HuH-7 (cell line): ENCODE results near the gene FMNL1.

ENCODE experiments used
- DNase-seq: peaks from one replicate; pipeline ENCODE4 v3.0.0; 2011; ENCODE audit warnings: low spot score

Gene FMNL1

DNA sequence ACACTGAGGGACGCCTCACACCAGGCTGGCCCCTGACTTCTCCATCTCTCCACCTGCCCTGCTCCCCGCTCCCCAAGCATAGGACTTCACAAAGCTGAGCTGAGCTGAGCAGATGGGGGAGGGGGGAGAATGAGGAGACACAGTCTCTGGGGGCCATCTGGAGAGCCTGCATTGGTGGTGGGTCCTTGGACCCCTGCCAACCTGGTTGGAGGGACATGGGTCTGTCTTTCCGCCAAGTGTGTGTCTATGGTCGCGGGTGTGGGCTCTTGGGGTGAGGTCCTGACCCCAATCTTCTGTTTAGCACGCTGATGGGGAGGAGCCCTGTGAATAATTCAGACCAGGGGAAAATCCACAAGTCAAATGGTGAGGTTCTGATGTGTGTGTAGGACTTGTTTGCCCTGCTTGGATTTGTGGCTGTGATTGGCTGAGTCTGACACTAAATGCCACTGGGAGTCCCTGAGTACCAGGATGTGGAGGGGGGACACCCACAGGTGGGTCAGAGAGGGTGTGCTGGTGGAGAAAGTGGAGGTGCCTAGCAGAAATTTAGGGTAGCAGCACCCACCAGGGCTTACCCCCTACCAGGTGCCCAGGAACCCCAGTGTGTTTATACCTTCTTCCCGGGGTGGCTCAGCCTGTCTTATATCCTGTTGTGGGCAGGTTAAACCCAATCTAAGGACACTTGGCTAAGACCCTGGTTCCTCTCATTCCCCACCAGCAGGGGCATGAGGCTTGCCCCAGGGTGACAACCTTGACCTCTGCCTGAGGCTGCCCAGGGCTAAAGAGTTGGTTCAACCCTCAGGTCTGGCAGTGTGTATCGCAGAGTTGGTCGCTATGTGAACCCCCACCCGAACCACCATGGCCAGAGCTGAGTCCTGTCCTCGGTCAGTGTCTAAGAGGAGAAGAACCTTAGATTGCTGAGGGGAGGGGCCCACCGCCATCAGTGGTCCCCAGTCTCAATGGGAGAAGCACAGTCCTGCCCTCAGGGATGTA, 2.1 kb downstream of the FMNL1 start:
- DNase-seq: no peak

DNA sequence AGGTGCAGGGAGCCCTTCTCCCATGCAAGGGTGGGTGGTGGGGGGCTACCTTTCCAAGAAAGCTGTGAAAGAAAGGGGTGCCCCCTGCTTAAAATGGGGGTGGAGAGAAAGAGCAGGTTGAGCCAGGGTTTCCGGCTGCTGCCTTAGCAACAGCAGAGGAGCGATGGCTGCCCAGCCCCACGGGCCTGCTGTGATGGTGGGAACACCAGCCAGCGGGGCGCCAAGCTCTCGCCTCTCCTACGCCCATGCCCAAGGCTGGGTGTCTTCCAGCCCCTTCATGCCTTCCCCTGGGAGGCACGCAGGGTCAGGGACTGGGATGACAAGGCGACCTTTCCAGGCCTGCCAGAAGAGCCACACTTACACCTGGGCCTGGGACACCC, 3.0 kb downstream of the FMNL1 start:
- DNase-seq: no peak

DNA sequence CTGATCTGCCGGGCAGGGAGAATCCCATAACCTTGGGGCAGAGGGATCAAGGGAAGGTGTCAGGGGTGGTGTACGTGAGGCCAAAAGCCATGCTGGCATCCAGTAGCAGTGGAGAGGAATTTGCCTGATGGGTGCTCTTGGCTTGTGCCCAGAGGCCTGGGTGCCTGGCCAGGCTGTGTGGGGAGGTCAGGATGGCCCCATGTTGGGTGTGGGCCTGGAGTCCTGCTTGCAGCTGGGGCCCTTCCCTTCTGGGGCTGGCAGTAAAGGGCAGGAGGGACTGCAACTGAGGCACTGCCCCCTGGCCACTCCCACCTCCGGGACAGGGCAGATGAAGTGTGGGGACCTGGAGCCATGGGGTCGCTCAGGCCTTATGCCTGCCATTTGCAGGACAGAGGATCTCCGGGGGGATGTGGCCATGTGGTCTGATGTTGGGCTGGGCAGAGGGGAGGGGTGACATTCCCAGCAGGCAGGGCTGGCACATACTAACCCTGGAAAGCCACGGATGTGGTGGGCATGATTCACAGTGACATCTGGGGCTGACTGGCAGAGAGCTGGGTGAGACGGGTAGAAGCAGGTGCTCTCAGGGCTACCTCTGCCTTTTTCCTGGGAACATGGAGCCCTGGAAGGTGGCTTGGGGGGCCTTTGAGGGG, 3.5 kb downstream of the FMNL1 start:
- no peak for DNase-seq

DNA sequence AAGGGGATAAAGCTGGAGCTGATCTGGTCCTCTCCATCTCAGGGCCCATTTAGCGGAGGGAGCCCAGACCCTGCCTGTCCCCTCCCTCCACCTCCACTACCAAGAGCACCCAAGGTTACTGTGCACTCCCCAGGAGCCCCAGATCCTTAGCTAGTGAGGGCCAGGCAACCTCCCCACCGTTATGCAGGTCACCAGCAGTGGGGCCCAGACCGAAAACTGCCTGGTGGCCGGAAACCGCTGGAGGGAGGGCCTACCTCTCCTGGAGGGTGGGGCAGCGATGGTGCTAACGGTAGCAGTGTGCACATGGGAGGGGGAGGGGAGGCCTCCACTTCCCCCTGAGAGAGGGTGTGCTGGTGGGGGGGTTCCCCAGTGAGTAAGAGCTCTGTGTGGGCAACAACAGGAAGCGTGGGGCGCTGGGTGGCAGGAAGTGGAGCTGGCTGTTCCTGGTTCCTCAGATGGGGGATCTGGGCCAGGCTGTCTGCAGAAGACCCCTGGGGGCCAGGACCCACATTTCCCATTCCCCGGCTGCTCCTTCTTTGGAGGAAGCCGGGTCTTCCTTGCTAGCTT, 4.4 kb downstream of the FMNL1 start:
- DNase-seq: no peak

DNA sequence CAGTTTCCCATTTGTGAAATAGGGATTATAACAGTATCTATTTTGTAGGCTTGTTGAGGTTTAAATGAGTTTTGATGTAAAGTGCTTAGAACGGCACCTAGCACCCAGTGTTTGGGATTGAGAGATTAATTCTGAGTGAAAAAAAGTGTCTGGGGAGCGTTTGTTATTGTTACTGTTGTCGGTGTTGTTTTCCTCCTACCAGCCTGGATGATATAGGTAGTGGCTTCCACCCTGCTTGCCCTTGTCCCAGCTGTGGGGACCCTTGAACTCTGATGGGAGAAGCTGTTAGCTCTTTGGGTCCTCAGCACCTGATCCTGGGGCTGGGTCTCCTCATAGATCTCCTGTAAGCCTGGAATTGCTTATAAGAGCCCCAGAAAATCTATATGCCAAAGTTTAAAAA, 4.9 kb downstream of the FMNL1 start:
- DNase-seq: no peak

DNA sequence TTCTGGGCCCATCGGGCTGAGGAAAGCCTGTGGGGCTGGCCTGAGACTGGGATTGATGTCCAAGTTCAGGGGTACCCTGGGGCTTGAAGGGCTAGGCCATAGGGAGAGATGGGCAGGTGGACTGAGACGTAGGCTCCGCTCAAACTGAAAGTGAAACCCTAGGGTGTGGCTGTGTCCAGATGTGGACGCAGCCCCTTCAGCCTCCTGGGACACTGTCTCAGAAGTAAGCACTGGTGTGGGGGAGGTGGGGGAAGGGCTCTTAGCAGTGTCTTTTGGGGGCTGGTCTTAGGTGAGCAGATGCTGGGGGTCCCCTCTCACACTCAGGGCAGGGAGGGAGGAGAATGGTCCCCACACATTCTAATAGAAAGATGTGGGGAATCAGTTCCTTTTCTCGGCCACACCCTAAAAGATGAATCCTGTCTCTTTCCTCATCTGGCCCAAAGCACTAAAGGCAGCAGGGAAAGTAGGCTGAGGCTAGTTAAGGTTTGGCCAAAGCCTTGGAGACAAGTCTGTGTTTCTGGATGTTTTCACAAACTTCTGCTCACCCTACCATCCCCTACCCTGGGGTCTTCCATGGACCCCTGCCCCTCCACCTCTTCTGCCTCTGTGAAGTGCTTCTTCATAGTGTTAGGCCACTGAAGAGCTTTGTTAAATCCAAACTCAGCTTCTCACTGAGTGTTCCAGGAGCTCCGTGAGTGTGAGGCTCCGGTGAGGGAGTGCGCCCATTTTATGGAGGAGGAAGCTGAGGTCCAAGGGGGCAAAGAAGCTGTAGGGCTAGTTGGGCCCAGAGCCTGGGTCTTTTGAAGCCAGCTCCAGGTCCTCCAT, 5.6 kb downstream of the FMNL1 start:
- DNase-seq: no peak

DNA sequence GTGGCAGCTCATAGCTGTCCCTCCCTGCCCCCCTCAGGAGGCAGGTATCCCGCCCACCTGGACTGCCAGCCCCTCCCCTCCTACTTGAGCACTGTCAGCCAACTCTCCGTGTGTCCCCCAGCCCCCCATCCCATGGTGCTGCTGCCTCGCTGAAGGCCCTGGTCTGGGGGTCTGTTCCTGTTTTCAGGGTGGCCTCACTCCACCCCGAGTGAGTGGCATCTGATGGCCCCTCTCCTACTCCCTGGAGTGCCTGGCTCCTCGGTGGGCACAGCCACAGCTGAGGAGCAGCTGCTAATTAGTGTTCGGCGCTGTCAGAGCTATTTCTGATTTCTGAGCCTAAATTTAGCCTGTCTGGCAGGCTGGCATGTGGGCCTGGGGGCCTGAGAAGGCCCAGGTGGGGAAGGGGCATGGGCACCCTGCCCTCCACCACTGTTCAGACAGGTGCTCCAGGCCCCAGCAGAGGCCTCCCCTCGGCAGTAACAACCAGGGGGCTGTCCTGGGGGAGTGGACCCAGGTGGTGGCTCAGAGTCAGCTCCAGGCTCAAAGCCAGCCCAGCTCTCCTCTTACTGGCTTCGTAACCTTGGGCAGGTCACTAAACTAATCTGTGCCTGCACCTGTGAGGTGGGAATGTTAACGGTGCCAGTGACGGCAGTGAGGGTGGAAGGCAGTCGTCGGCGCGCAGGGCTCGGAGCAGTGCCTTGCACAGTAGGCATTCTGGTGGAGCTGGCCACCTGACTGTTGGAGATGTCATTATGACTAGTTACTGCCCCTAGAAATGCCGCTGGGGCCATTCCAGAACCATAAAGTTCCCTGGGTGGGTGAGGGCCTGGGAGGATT, 6.5 kb downstream of the FMNL1 start:
- no peak for DNase-seq

DNA sequence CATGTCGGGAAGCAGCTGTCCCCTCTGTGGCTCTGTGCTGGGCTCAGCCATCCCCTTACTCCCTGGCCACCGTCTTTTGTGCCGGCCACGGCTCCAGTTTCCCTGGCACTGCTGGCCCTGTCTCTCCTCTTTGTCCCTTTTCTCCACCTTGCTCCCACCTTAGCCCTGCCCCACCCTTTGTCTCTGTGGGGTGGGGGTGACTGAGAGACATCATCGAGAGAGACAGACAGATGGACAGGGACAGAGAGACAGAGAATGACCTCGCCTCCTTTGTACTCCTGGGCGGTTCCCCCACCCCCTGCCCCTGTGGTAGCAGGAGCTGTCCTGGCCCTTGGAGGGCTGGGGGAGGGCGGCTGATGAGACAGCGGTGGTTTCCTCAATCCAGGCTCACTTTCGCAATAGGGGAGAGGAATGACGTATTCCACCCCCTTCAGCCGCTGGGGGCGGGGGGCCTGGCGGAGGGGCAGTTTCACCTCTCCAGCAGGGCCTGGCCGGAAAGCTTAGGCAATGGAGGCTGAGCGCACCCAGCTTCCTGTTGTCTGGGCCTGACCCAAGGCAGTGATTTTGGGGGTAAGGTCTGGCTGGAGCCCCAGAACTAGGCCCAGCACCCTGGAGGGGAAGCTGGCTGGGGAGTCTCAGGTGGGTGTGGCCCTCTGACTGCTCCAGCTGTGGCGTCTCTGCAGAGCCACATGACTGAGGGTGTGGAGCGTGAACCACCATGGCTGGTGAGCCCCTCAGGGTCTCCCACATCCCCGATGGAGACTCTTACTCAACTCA, 7.3 kb downstream of the FMNL1 start:
- DNase-seq: no peak

DNA sequence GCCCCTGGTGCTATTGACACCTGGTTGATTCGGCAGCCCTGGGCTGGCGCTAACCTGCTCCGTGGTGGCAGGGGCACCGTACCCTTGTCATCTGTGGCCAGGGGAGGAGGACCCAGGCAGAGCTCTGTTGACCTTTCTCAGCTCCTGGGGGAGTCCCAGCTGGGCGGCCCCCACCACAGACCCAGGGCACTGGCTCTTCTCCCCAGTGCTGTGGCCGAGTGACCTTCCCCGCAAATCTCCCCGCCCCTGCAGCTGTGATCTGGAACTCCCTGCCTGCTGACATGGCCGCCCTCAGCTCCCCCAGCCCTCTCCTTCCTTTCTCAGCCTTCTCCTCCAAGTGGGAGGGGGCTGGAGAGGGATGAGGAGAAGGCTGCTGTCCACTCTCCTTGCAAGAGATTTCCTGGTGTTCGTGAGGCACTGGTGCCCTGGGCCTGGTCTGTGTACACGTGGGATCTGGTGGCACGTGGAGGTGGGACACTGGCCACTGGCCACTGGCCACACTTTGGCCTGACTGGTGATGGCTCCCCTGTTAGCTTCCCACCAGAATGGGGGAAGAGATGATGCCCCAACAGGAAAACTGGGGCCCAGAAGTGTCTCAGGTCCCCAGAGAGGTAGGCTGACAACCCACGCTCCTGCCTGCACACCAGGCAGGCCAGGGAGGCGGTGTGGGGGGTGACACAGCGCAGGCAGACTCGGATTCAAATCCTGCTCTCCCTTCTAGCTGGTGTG, 8.2 kb downstream of the FMNL1 start:
- DNase-seq: no peak

DNA sequence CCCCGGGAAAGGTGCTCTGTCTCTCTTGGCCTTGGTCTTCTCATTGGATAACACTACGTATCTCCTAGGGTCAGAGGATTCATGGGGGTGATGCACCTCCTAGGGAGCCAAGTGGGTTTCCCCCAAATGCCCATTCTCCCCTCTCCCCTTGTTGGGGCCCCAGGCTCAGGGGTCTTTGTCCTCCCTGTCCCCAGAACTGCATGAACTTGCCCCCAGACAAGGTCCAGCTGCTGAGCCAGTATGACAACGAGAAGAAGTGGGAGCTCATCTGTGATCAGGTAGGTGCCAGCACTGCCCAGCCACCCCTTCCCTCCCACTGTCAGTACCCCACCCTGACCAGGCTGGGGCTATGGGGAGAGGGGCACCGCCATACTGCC, 8.7 kb downstream of the FMNL1 start:
- DNase-seq: no peak

DNA sequence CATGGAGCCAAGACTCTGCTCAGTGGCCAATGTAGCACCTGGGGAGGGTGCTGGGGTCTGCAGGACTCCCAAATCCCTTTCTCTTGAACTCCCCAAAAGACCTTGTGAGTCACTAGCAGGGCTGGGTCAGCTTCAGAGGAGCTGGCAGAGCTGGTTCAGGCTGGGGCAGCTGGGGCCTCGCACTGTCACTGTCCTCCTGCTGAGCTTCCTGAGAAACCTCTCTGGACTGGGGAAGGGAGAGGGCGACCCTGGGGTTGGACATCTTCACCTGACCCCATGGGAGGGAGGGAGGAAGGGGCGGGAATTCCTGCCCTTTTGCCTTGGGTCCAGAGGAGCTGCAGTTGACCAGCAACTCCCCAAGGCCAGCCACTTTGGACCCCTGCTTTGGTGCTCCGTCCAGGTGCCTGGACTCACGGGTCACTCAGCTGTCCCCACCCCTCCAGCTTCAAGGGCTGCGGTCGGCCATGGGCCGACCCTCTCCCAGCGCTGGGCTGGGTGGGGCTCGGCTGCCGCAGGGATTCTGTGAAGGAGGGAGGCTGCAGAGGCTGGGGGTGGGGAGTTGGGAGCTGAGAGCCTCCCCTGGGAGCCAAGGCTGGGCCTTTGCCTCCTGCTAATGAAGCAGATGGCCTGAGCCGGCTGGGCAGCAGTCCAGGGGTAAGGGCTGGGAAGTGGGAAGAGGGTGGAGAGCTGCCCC, 9.2 kb downstream of the FMNL1 start:
- DNase-seq: no peak

DNA sequence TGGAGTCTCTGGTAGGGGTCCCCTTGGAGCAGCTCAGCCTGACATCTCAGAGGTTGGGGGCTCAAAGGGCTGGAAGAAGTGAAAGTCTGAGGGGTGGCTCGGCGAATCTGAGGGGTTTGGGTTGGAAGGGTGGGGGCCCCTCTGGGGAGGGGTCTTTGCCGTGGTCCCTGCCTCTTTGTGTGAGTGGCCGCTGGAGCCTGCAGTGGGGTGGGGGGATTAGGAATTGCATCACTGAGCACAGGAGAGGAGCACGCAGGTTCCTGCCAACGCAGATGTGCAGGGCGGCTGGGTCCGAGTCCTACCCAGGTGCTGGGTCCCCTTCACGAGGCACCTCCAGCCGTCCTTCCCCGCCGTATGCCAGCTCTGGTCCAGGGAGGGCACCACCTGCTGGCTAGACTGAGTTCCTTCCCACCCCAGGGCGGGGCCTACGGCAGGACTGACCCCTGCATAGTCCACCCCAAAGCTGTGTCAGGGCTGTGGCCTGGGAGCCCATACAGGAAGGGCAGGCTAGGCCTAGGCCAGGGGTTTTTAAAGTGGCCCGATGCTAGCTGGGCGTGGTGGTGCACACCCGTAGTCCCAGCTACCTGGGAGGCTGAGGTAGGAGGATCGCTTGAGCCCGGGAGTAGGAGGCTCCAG, 9.9 kb downstream of the FMNL1 start:
- DNase-seq: peak; percentile 98

DNA sequence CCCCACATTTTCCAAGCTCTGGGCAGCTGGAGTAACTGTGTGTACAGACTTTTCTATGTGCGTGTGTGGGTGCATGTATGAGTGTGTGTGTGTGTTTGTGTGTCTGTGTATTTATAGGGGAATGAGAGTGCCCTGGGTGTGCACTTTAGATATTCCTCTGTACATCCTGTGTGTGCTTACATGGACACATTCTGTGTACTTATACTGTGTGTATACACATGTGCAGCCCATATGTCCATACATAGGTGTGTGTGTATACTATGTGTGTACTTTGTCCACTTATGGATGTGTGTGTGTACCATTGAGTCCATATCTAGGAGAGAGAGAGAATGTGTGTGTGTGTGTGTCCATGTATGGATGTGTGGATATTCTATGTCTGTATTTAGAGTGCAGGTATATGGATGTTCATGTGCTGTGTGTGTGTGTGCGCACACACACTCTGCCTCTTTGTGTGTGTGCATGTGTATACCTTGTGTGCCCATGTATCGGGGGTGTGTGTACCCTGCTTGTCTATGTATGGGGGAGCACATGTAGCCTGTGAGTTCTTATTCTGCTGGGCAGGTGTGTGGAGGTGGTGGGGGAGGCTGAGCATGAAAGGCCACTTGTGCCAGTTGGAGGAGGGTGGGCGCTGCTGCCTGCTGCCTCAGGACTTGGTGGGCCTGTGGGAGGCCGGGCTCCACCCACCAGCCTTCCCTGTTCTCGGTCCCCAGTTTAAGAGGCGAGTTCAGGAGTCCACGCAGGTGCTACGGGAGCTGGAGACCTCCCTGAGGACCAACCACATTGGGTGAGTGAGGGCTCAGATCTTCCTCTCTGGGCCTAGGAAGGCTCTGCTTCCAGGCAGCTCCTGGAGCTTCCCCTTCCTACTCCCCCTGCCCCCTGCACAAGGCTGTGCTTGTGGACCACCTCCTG, 11.1 kb downstream of the FMNL1 start:
- no peak for DNase-seq

DNA sequence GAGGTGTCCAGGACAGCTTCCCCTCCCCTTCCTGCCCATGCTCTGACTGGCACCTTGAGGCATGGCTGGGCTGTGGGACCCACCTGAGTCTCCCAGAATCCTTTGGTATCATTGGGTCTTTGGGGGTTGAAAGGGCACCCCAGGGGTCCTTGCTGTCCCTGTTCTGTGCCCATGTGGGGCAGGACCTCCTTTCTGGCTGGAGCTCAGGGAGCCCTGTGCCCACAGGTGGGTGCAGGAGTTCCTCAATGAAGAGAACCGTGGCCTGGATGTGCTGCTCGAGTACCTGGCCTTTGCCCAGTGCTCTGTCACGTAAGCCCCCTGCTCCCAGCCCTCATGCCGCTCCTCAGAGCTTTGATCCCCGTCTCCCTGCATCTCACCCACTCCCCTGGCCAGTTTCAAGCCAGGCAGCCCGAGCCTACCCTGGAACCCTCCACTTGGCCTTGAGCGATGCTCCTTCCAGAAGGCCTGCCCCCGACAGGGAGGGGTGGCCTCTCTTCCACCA, 11.8 kb downstream of the FMNL1 start:
- no peak for DNase-seq

DNA sequence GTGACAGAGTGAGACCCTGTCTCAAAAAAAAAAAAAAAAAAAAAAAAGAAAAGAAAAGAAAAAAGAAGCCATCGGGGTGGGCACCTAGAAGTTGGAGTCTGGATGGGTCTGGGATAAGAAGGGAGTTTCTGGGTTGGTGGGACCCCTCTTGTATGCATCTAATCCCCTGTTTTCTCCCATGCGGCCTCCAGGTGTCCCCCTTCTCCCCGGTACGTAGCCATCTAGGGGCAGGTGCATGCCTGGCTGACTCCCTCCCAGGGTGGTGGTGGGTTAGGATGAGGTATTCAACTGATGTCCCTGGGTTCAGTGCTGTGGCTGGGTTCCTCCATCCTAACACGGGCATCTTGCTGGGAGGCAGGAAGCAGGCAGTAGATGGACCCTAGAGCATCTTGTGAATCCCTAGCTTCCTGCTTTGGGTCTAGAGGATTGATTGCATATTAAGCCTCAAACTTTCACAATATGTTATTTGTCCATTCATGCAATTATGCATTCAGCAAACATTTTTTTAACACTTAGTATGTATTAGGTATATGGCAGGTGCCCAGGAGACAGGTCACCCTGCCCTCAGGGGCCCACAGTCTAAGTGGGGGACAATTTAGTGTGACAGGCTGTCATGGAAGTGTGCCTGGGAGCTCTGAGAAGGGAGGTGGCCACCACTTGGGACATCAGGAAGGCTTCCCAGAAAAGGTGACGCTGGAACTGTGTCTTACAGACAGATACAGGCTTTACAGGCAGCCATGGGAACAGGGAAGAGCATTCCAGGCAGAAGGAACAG, 13.1 kb downstream of the FMNL1 start:
- DNase-seq: peak; percentile 84

DNA sequence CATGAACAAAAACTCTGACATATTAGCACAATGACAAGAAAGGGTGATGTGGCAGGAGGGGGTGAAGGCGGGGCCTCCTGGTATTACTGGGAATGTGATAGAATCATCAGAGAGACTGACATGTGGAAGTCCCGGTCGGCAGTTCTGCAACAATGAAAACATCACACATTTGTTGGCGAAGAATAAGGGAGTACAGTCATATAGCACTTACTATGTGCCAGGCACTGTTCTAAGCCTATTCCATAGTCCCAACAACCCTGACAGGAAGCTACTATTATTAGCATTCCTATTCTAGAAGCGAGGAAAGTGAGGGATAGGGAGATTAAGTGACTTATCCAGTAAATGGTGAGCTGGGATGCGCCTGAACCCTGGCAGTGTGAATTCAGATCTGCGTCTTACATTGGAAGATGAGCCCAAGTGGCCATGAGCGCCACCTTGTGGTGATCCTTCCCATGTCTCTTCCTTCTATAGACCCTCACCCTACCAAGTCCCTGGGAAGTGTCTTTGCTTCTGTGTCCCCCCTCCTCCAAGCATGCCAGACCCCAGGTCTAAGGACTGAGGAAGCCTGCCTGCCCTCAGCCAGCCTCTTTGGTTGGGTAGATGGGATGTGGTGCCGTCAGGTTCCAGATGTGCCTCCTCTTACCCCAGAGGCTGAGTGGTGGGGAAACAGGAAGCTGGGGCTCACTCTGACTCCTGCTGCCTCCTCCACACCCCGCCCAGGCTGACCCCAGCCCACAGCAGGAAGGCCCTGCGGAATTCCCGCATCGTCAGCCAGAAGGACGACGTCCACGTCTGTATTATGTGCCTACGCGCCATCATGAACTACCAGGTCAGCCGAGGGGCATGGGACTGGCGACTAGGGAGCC, 14.0 kb downstream of the FMNL1 start:
- DNase-seq: peak; percentile 88
